Activated CD8-positive, alpha-beta memory T cell treated with anti-CD3 and anti-CD28 coated beads for 36 hours (primary cell): Measurements from ENCODE around the gene CD4. TPM values are rescaled to one million over a fixed set of nuclear protein-coding genes. Genes with fewer than 3 reads are reported as not detected.
"Not testable (repeated sequence)": the region's sequence is repeated elsewhere in the genome, so short reads cannot be mapped to it uniquely, and the experiment has no call there.

Experiments
- CTCF ChIA-PET: fragments of 350-600 bp; sonication (Branson Sonifier 250); formaldehyde crosslinking; loops from one replicate; lab custom pipeline; 2021; ENCODE audit warnings: antibody characterized with exemption; lab: Charles Lee
- POLR2A ChIA-PET: fragments of 350-600 bp; sonication (Branson Sonifier 250); formaldehyde crosslinking; loops from one replicate; lab custom pipeline; 2021; ENCODE audit warnings: antibody characterized with exemption; lab: Charles Lee
- total RNA-seq, 2 experiments: library from RNA; stranded (reverse); gene quantifications; one replicate each; pipeline ENCODE4 v1.2.3, GENCODE V29; 2021

Gene CD4
- total RNA-seq = 1 to 10 TPM; 1.4 to 1.6 TPM

- POLR2A ChIA-PET = no interaction called here
- CTCF ChIA-PET = interaction anchor here (1.2 to 1.6 kb wide), 5 partner anchors 7 to 102 kb away, joined by 3 to 10 read pairs (median 5); partner anchors contain the start of gene MLF2
Observed at GRCh38 chr12:6788972-6789924, at the start of gene CD4. Gene CD4, plus strand, starts transcription at chr12:6789528. Its CDS starts 10,611 bp downstream, at chr12:6800139.

GRCh38 chr12:6742080-6742479 lies 47.2 kb upstream of the CD4 start:
- POLR2A ChIA-PET = interaction anchor here (0.9 to 1.6 kb wide), 2 partner anchors 11 to 32 kb away, joined by 3 to 6 read pairs; partner anchors contain the start of gene MLF2
- CTCF ChIA-PET = not testable (repeated sequence)

GRCh38 chr12:6742834-6743233 lies 46.5 kb upstream of the CD4 start:
- CTCF ChIA-PET = interaction anchor here (0.9 kb wide), 1 partner anchor 126 kb away, joined by 3 read pairs; no protein-coding TSS in a partner anchor

DNA sequence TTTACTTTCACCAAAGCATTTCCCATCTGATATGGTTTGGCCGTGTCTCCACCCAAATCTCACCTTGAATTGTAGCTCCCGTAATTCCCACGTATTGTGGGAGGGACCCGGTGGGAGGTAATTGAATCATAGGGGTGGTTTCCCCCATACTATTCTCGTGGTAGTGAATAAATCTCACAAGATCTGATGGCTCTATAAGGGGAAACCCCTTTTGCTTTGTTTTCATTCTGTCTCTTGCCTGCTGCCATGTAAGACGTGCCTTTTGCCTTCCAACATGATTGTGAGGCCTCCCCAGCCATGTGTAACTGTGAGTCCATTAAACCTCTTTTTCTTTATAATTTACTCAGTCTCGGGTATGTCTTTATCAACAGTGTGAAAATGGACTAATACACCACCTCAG lies 46.0 kb upstream of the CD4 start:
- CTCF ChIA-PET = interaction anchor here (0.9 kb wide), 1 partner anchor 125 kb away, joined by 3 read pairs; no protein-coding TSS in a partner anchor
- POLR2A ChIA-PET = interaction anchor here (0.7 to 1.6 kb wide), 3 partner anchors 10 to 124 kb away, joined by 3 to 6 read pairs (median 4); partner anchors contain the start of genes COPS7A and MLF2

More at GRCh38 chr12:6742834-6743233, 46.5 kb upstream of the CD4 start:
- POLR2A ChIA-PET = interaction anchor here (0.9 to 1.6 kb wide), 3 partner anchors 10 to 31 kb away, joined by 3 to 6 read pairs (median 4); partner anchors contain the start of genes COPS7A and MLF2

DNA sequence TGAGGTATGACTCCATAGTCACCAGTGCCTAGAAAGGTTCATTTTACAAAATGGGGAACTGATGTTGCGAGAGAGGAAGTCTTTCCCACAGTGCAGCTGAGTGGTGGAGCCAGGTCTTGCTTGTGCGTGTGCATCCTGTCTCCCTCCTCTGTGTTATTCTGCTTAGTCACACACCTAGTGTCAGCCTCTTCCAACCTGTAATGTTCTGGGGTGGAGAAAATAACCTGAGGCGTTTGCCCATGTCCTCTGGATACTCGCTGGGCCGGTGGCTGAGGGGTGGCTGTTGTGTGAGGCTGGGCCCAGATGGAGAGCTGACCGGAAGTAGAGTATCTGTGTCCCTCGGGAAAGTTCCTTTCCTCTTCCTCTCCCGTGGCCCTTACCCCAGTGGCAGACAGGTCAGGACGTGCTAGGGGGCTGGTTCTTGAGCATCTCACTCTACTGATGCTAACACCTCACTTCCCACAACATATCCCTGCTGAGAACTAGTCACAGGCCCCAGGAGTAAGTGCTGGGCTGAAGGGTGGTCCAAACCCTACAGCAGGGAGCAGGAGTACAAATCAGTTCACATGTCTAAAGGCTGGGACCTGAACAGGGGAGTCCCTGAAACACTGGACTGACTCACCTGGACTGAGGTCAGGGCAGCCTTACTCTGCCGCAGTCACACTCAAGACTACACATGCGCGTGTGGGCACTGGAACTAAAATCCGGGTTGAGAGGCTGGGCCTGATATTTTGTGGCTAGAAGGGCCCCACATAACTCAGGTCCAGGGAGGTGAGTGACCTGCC lies 43.4 kb upstream of the CD4 start:
- ChIA-PET CTCF (interaction anchor here (1.4 kb wide), 1 partner anchor 20 kb away, joined by 3 read pairs; the partner anchor contains the start of gene PTMS), POLR2A (interaction anchor here (0.5 kb wide), 1 partner anchor 57 kb away, joined by 3 read pairs; the partner anchor contains the start of gene ZNF384)

- ChIA-PET POLR2A (no interaction called here), CTCF (interaction anchor here (1.4 kb wide), 1 partner anchor 19 kb away, joined by 3 read pairs; the partner anchor contains the start of gene PTMS)
Observed at GRCh38 chr12:6747216-6747615, 42.1 kb upstream of the CD4 start.

GRCh38 chr12:6748761-6749160 lies 40.6 kb upstream of the CD4 start:
- ChIA-PET POLR2A (no interaction called here), CTCF (no interaction called here)

DNA sequence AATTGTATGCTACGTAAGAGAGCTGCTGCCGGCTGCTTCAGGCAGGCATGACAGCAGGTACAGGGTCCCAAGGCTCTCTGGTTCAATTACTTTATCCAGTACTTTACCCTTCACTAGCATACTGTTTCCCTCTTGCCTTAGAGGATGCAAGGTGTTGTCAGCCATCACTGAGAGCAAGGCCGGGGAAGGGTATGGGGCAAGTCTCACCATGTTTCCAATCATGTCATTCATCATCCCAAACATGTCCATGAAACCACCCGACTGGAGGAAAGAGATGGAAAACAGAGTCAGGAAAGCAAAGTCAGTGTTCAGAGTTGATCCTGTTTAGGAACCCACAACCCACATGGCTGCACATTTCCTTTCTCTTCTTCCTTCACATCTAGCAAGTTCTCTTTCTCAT lies 38.8 kb upstream of the CD4 start:
- CTCF ChIA-PET = interaction anchor here (5.7 kb wide), 1 partner anchor 23 kb away, joined by 85 read pairs; the partner anchor contains the start of gene LAG3
- POLR2A ChIA-PET = no interaction called here

DNA sequence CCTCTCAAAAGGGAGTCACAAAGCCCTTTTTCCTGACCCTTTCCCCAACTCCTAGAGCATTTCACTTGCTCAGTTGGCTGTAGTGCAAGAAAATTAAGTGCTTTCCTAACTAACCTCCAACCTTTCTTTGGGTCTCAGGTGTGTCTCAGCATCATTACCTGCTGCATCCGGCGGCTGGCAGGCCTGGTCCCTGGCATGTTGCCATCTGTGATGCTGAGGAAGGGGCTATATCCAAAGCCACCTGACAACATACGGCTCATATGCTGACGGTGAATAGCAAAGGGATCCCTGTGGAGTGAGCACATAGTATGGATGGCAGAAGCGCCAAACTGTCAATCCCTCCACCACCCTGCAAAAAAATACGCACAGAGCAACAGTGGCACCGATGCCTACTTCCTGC lies 37.6 kb upstream of the CD4 start:
- ChIA-PET POLR2A (interaction anchor here (1.9 to 2.8 kb wide), 4 partner anchors 27 to 62 kb away, joined by 9 to 29 read pairs (median 10); partner anchors contain the start of genes COPS7A and ZNF384), CTCF (interaction anchor here (1.2 to 5.7 kb wide), 7 partner anchors 14 to 115 kb away, joined by 3 to 91 read pairs (median 26); partner anchors contain the start of genes COPS7A, GPR162, LAG3 and P3H3)

GRCh38 chr12:6752167-6752920 lies 37.0 kb upstream of the CD4 start:
- CTCF ChIA-PET = interaction anchor here (0.7 to 5.7 kb wide), 20 partner anchors 8 to 185 kb away, joined by 3 to 91 read pairs (median 6); partner anchors contain the start of genes CD4, CDCA3, COPS7A and GPR162
- POLR2A ChIA-PET = interaction anchor here (0.6 to 2.8 kb wide), 15 partner anchors 9 to 301 kb away, joined by 3 to 39 read pairs (median 6); partner anchors contain the start of genes COPS7A, PTMS, SPSB2 and TAPBPL

- CTCF ChIA-PET = interaction anchor here (0.6 to 5.7 kb wide), 30 partner anchors 9 to 186 kb away, joined by 3 to 91 read pairs (median 4); partner anchors contain the start of genes CD4, CDCA3, COPS7A and GPR162
- POLR2A ChIA-PET = interaction anchor here (0.6 to 2.8 kb wide), 20 partner anchors 10 to 301 kb away, joined by 3 to 39 read pairs (median 4); partner anchors contain the start of genes COPS7A, PTMS, SPSB2 and TAPBPL
Observed at GRCh38 chr12:6752921-6753771, 36.2 kb upstream of the CD4 start, which contains the start of gene MLF2. Gene MLF2, minus strand, starts transcription at chr12:6753141. Its CDS starts 807 bp downstream, at chr12:6752334.

- ChIA-PET CTCF (interaction anchor here (0.6 to 5.7 kb wide), 22 partner anchors 9 to 159 kb away, joined by 3 to 91 read pairs (median 6); partner anchors contain the start of genes CD4, CDCA3, COPS7A and GPR162), POLR2A (interaction anchor here (0.9 to 2.8 kb wide), 14 partner anchors 11 to 302 kb away, joined by 3 to 39 read pairs (median 8); partner anchors contain the start of genes COPS7A, PTMS, SPSB2 and TAPBPL)
Observed at GRCh38 chr12:6753772-6754356, 35.5 kb upstream of the CD4 start.

- ChIA-PET POLR2A (interaction anchor here (2.3 to 2.8 kb wide), 4 partner anchors 12 to 98 kb away, joined by 12 to 39 read pairs (median 22); partner anchors contain the start of genes COPS7A, PTMS and USP5), CTCF (interaction anchor here (0.6 to 5.7 kb wide), 18 partner anchors 8 to 124 kb away, joined by 3 to 91 read pairs (median 8); partner anchors contain the start of genes CD4, CDCA3, COPS7A and GPR162)
Observed at GRCh38 chr12:6754411-6754810, 34.9 kb upstream of the CD4 start.

DNA sequence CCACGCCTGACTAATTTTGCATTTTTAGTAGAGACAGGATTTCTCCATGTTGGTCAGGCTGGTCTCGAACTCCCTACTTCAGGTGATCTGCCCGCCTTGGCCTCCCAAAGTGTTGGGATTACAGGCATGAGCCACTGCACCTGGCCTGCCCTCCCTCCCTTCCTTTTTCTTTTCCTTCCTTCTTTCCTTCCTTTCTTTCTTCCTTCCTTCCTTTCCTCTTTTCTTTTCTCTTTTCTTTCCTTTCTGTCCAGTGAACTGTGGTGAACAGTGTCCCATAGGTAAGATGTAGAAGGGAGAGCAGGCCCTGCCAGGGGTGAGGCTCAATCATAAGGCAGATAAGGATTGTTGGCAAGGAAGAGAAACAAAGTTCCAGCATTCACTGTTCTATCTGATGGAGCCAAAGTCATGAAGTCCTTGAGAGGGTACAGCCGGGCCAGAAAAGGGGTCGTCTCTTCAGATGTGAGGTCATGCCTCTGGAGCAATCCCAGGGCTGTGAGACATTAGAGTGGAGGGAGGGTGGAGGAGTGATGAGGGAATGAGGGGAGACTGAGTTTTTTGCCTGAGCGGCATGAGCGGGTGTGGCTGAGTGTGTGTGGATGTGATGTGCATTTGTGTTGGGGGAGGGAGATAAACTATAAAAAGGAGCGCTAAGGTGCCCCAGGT lies 32.2 kb upstream of the CD4 start:
- POLR2A ChIA-PET = no interaction called here

More for the DNA sequence above, 32.2 kb upstream of the CD4 start:
- CTCF ChIA-PET = interaction anchor here (1.6 to 1.8 kb wide), 3 partner anchors 8 to 116 kb away, joined by 3 to 4 read pairs (median 4); partner anchors contain the start of gene SPSB2
